Thyroid gland (tissue), 4 donors: ENCODE measurements around the gene C16orf86.

Experiments
- CTCF ChIP-seq, 6 experiments: fragments of 200-600 bp in 3 of 6; fragments of 450-650 bp in 3 of 6; sonication (generic) in 3 of 6; IDR thresholded peaks; one replicate each; pipeline ENCODE4 v1.5.1; 2016 to 2019; ENCODE audit warnings: antibody characterized with exemption in 6 of 6, mild to moderate bottlenecking in 2 of 6, inconsistent platforms in 1 of 6, moderate library complexity in 1 of 6
- POLR2A ChIP-seq, 2 donors: fragments of 450-650 bp; IDR thresholded peaks; one replicate each; pipeline ENCODE4 v1.6.1; 2017; ENCODE audit warnings: antibody characterized with exemption in 2 of 2, mild to moderate bottlenecking in 2 of 2, moderate library complexity in 1 of 2

- TF ChIP-seq CTCF (IDR thresholded peaks at IDR 0.05) (no peak), POLR2A (IDR thresholded peaks at IDR 0.05) (peak in 1 of 2 donors; percentile 54)
Measured at GRCh38 chr16:67666559-67667452, at the start of gene C16orf86, which contains the start of gene ENKD1.
